Middle frontal gyrus (tissue), 1 donor: ENCODE results near the gene KRT83.

ENCODE experiments used
- DNase-seq: peaks from one replicate; pipeline ENCODE4 v3.0.0-alpha.2; 2015; ENCODE audit warnings: low spot score; ENCODE audit errors: extremely low spot score

The KRT83 gene

DNA sequence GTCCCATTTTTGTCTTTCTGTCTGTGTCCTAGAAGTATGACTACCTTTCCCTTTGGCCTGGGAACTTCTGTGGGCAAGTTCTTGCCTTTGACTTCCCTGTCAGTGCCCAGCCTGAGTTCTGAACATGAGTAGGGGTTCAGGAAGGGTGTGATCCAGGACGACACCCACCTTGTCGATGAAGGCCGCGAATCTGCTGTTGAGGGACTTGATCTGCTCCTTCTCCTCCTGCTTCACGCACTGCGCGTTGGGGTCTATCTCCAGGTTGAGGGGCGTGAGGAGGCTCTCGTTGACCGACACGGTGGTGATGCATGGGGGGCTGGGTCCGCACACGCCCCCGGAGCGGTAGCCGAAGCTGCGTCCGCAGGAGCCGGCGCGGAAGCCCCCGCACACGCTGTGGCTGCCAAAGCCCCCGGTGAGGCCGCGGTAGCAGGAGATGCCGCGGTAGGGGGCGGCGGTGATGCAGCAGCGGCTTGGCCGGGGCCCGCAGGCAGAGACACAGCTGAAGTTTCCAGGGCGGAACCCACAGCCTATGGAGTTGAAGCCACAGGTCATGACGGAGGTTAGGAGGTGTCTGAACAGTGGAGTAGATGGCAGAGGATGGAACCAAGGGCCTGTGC, at the start of gene KRT83:
Gene KRT83, minus strand, starts transcription at position 615 of the 617 bp plus-strand sequence. Its CDS starts 63 bp downstream, at position 552.
- DNase-seq = no peak

DNA sequence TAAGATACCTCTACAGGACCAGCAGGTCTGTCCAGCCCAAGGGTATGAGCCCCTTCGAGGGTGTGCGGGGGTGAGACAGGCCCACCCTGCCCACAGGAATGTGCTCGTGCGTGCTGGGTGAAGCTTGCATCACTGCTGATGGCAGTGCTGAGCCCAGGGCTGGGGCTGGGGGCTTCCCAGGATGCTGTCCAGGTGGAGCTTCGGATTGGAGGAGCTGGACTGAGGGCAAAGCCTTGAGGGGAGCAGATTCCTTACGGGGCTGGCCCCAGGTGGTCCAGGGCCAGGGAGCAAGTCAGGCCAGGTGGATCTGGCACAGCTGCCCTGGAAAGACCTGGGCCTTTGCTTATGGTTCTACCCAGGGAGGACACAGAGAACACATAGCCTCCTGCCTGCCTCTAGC, 48.6 kb upstream of the KRT83 start:
- no peak for DNase-seq

DNA sequence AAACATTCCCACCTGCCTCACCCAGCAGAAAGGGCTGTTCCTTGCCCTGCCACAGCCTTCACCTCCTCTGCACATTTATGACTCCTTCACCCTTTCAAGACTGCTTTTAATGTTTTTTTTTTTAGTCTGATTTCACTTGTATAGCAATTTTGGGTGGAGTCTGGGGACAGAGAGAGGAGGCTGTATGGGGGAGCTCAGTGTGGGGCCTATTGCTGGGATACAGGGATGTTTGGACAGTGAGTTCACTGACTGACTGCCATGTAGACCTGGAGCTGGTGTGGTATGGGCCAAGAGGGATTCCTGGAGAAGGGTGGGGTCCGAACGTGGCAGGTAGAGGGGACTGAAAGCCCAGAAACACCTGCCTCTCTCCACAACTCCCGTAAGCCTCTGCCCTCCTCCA, 48.0 kb upstream of the KRT83 start:
- DNase-seq = no peak

DNA sequence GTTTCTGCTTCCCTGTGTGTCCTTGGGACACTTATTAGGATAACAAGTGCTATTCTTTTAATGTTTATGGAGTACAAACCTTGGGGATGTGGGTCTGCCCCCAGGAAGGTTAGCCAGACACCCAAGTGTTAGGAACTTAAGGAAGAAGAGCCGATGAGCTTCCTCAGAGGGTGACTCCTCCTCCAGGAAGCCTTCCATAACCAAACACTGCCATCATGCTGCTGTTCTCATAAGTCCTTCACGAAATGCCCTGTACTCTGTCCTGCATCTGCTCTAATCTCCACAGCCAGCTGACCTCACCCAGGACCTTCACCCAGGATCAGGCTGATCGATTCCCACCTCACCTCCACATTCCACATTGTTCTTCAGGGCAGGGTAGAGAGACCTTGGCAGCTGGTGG, 47.3 kb upstream of the KRT83 start:
- DNase-seq = no peak

DNA sequence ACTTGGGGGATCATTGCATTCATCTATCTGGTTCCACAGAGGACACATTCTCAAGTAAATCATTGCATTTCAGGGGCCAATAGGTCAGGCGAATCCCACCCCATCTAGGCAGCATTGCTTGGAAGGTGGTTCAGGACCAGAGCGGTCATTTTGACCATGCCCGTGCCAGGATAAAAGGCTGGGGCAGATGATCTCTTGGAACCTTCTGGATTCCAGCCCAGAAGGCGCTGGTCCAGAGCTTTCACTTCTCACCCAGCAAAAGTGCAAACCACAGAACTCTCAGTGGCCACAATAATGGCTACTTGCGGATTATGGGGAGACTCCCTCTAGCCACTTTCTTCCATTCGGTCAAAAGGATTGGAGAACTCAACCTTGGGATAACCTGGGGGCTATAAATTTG, 46.7 kb upstream of the KRT83 start:
- DNase-seq = no peak

DNA sequence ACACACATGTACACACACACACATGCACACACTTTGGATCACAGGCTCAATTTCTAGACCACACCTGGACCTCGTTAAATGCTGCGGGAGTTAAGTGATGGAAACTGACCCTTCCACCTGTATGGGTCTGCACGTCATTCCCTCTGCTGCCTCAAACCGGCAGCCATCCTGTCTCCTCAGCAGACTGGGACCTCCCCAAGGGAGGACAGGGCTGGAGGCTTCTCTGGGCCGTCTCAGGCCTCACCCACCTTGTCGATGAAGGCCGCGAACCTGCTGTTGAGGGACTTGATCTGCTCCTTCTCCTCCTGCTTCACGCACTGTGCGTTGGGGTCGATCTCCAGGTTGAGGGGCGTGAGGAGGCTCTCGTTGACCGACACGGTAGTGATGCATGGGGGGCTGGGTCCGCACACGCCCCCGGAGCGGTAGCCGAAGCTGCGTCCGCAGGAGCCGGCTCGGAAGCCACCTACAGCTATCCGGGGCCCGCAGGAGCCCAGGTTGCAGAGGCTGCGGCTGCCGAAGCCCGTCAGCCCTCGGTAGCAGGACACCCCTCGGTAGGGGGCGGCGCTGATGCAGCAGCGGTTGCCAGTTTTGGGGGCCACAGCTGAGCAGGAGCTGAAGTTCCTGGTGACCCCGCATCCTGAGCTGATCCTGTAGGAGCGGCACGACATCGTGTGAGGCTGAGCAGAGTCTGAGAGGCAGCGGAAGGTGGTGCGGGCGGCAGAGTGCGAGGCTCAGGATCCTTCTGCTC, 45.7 kb upstream of the KRT83 start, which contains the start of gene KRT85:
Gene KRT85, minus strand, starts transcription at position 744 of the 748 bp plus-strand sequence. Its CDS starts 76 bp downstream, at position 668.
- no peak for DNase-seq

DNA sequence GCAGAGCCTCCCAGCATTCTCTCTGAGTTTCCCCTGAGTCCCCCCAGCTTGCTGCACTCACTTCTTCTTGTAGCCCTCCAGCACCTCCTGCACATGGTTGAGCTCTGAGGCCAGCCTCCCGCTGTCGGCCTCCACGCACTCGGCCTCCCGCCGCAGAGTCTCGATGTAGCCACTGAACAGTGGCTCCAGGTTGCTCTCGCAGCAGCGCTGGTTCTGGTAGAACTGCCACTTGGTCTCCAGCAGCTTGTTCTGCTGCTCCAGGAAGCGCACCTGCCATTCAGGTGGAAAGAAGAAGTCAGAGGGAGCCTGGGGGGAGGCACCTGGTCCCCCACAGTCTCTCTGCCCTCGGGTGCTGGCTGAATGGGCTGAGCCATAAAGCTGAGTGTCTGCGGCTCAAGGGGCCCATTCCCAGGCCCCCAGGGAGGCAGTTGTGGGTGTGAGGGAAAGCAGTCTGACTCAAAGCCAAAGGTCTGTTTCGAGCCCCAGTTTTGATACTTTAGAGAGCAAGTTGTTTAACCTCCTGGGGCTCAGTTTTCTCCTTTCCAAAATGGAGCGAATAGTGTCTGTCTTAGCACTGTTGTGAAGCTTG, 43.8 kb upstream of the KRT83 start:
- DNase-seq = no peak

DNA sequence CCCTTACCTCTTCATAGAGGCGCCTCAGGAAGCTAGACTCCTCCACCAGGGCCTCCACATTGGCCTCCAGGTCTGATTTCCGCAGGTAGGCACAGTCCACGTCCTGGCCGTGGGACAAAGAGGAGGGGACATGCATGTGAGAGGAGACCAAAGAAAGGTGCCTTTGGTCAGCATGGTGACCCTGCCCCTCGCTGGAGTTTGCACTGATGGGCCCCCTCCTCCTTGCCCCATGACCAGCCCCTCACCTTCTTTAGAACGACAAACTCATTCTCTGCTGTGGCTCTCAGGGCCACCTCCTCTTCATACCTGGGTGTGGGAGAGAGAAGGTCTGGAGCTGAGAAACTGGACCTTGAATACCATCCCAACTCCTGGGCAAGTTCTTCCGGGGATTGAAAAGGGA, 42.9 kb upstream of the KRT83 start:
- no peak for DNase-seq

DNA sequence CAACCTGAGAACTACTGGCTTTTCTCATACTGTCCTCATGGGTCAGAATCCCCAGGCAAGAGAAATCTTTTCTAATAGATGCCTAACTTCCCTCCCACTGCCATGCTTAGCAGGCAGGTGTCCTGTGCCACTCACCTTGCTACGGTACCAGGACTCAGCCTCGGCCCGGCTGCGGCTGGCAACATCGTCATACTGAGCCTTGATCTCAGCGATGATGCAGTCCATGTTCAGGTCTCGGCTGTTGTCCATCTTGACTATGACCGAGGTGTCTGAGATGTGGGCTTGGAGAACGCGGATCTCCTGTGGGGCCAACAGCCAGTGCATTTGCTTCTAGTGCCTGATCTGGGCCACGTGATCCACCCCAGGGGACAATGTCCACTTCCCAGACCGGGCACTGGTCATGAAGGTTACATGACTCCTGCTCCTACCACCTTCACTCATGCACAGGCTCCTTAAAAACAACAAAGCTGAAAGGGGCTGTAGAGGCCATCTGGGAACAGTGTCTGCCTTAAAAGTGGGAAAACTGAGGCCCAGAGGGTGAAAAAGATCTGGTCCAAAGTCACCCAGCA, 42.0 kb upstream of the KRT83 start:
- DNase-seq = no peak

DNA sequence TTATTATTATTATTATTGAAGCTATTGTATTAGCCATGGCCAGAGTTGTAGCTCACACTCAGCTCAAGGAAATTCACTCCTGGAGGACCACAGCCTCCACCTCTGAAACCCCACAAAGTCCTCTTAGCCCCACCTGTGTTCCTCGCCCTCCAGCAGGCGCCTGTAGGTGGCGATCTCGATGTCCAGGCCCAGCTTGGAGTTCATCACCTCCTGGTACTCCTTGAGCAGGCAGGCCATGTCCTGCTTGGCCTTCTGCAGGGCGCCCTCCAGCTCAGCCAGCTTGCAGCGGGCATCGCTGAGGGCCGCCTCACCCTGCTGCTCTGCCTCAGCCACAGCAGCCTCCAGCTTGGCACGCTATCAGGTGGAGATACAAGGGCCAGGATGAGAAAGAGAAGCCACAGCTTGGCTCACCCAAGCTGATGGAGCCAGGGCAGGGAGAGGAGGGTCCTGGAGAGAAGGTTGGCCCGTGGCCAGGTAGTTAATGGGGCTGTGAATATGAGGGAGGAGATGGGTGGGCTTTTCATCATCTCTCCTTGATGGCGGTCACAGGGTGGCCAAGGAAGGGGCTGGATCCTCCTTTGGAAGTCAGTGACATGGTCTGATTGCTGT, 41.0 kb upstream of the KRT83 start:
- no peak for DNase-seq

DNA sequence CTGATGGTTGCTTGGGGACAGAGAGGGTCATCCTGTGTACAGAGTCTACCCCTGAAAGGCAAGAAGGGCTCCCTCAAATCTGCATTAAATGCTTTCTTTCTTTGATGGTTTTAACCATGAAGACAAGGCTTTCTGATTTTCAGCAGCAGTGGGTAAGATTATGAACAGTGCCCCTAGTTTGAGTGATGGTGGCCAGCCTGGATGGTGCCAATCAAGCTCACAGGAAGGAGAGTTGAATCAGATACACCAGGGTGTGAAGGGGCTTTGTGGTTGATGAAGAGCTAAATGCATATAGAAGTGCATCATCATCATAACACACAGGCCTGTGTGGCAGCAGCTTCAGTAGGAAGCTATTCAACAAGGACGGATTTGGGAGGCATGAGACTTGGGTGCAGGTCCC, 40.4 kb upstream of the KRT83 start:
- no peak for DNase-seq

DNA sequence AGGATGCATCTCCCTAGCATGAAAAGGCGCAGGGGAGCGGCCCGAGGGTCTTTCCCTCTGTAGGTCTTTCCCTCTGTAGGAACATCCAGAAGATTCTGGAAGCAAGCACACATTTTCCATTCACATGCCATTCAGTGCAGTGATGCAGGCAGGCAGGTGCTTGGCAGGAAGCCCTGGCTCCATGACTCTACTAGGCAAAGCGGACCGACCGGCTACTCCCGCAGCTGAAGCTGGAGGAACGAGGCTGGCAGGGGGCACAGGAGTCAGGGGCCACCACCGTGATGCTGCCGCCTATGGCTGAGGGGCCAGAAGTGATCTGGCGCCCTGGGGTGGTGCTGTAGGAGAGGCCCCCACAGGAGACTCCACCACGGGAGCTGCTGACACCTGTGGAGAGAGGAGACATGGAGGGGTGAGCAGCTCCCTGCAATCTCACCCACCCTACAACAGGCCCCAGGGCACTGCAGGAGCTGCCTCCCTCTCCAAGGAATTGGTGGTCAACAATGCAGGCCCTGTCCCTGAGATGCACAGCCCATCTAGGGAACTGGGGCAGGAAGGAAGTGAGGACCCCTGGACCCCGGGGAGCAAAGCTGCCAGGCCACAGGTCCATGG, 39.6 kb upstream of the KRT83 start:
- DNase-seq = no peak

DNA sequence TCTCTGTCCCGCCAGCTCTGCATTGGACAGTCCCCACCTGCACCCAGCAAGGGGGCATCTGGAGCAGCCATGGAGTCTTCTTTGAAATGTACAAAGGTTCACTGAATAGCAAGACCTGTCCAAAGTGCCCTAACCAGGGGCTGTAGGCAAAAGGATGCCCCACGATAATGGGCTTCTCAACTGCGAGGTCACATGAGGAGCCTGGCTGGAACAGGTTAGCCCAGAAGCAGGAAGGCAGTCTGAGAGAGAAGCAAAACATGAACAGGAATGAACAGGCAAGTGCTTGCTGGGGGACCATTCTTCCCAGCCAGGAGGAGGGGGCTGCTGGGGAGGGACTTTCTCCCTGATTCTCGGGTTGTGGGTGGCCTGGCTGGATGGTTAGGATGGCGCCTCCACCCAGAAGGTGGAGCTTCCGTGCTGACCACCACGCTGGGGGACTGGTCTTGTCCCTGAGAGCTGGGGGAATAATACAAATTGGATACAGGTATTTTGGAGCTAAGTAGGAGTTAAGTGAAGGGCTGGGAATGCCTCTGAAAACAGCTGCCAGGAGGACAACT, 39.0 kb upstream of the KRT83 start:
- no peak for DNase-seq

DNA sequence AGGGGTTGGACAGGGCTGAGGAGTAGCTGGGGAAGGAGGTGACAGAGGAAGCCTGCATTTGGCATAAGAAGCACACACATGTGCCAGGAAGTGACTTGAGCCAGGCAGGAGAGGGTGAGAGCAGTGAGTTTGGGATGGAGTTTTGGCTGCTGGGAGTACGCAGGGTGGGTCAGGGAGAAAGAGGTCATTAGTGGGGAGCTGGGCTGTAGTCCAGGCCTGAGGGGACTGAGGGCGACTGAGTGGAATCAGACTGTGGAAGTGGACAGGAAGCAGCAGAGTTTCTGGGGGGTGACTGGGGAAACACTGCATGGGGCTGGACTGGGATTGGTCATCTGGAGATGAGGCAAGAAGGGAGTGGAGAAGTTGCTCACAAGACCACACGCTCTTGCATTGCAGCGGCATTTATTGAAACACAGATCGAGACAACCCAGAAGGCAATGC, 38.4 kb upstream of the KRT83 start:
- no peak for DNase-seq

DNA sequence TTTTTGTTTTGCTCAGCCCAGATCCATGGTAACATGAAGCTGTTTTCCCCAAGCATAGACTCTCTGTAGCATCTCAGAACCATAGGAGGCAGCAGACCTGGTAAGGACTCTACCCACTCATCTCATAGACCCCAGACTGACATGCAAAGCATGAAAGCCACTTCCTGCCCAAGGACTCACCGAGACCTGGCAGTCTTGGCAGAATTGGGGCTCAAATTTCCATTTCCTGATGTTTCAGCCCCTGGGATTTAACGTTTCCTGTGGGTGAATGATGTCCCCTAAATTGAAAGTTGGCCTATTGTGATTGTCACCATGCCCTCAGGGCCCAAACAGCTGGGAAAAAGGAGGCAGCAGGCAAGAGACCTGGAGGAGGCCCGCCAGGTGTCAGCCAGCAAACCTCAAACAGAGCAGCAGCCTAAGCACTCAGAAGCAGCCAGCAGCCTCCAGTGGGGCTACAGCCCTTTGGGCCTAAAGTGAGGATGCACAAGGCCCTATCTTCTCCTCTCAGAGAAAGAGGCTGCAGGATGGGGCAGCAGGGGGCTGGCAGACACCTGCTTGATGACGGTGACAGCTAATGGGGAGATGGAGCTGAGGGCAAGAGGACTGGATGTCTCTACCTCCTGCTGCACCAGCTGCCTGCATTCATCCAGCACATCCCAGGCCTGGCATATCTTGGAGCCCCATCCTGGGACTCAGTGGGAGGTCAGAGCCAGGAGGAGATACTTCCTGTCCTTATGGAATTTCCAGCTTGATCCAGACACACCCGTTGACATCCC, 37.6 kb upstream of the KRT83 start:
- DNase-seq = no peak

DNA sequence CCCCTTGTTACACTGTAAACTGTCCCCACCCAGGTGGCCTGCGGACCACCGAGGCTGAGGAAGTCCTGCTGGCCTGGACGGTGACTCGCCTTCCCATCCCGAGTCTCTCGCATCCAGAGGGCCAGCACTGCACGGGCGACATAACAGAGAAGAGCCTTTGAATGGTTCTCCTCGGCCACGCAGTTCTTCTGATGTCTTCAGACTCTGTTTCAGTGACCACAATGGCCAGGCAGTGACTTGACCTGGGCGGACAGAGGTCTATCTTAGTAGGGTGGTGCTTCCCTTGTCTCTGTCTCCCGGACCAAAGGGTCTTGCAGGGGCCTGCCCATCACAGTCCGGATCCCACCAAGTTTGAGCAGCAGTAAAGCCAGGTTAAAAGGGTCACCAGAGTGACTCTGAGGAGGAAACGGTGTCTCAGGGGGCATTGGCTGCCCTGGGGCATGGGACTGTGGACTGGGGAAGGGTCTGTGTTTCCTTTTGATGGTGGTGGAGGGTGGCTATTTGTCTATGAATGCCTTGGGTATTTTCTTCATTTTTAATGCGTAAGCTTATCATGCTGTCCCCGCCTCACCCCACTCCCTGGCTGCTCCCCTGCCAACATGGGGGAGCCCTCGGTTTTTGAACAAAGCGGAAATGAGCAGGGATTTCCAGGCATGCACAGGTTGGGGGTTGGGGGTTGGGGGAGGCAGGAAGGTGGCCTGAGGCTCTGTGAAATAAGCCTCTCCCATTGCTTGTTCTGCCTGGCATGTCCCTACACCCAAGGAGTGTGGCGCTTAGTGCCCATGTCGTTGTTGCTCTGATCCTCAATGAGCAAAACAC, 35.8 kb upstream of the KRT83 start:
- DNase-seq = no peak

DNA sequence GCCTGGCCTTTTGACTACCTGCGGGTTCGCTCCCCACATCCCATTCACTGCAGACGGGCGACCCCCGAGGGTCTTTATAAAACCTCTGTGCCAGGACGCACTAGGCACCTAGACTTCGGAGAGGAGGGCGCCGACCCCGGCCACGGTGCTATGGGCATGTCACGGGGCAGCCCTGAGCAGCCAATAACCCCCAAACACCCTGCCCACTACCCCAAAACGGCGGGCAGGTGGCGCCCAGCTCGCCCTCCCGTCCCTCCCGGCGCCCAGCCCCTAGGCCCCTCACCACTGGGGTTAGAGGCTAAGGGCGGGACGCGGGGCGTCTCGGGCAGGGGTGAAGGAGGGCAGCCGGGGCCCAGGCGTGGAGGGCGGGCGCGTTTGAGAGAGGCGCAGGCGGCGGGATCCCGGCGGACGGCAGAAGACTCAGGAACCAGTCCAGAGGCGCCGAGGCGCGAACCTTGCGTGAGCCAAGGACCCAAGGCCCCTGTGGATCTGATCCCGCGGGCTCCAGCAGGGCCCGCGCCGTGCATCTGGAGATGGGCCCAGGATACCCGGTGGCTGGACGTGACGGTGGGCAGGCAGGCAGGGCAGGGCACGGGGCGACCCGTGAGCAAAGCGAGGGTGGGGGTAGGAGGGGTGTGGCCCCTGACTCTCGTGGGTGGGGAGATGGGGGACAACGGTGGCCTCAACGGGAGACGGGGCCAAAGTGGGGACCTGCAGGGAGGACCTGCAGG, 35.0 kb upstream of the KRT83 start:
- DNase-seq = no peak

DNA sequence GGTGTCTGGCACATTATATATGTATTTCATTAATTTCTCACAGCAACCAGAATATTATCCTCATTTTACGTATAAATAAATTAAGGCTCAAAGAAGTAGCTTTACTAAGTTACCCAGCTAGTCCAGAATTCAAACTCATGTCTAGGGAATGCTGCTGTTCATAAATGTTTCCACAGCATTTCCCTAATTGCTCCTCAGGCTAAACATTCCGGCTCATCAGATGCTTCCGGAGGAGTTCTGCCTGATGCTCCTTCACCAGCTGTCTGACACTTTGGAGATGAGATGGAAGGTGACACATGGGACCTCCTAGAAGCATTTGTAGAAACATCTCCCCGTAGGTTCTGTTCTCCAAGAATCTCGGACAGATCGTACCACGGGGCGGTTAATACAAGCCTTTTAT, 34.0 kb upstream of the KRT83 start:
- DNase-seq = no peak

DNA sequence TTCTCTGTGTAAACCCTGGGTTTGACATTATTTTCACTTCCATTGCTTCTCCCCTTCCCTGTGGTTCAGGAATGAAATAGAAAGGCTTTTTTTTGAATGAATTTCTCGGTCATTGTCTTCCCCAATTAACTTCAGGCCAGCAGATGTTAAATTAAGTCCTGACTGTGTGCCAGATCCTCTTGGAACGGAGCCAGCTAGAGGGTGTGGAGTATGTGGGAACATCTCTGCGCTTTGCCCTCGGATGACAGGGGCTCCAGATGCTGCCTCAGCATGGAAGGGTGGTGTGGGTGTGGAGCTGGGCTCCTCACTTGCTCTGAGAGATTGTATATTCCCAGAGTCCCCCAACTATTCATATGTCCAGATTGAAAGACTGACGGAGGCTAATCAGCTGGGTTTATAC, 33.0 kb upstream of the KRT83 start:
- no peak for DNase-seq
